H1 (cell line): ENCODE results near the gene RASD2. TPM values are rescaled to one million over a fixed set of nuclear protein-coding genes. Genes with fewer than 3 reads are reported as not detected.
A peak's percentile ranks its signal among the peaks of the same experiment; 100 is the strongest.

ENCODE experiments used
- CTCF ChIA-PET: fragments of 300-600 bp; sonication (Branson Sonifier 250); formaldehyde crosslinking; loops from one replicate; lab custom pipeline; 2021; ENCODE audit not compliant: partially characterized antibody; lab: Charles Lee
- POLR2A ChIA-PET: fragments of 300-600 bp; sonication (Branson Sonifier 250); formaldehyde crosslinking; loops from one replicate; lab custom pipeline; 2021; ENCODE audit warnings: inconsistent platforms; ENCODE audit not compliant: partially characterized antibody; lab: Charles Lee
- DNase-seq, 2 experiments: peaks; one replicate each; pipeline versions ENCODE4 v3.0.0 to v3.0.0-alpha.2; 2010 to 2022; ENCODE audit warnings: low spot score in 2 of 2, low read depth in 1 of 2, mixed read lengths in 1 of 2
- FAIRE-seq: peaks from 2 replicates; lab custom pipeline; 2011; peaks lifted over from hg19 to GRCh38; lab: Jason Lieb, UNC
- H2AFZ ChIP-seq: 2 replicates; pipeline ENCODE4 v1.8.1; 2012; ENCODE audit warnings: low read length, inconsistent platforms
- H2AK5ac ChIP-seq: 2 replicates; pipeline ENCODE4 v1.6.1; 2013; ENCODE audit warnings: low read depth, low read length
- H2BK120ac ChIP-seq: replicated peaks from 2 replicates; pipeline ENCODE3; 2013; ENCODE audit warnings: low read depth, low read length, inconsistent platforms
- H2BK12ac ChIP-seq: 2 replicates; pipeline ENCODE4 v1.6.1; 2013; ENCODE audit warnings: low read depth, low read length
- H2BK15ac ChIP-seq: 2 replicates; pipeline ENCODE4 v1.6.1; 2013; ENCODE audit warnings: low read length
- H2BK20ac ChIP-seq: 2 replicates; pipeline ENCODE4 v1.6.1; 2013; ENCODE audit warnings: low read length
- H2BK5ac ChIP-seq: 2 replicates; pipeline ENCODE4 v1.6.1; 2013; ENCODE audit warnings: low read depth, low read length
- H3K14ac ChIP-seq: 2 replicates; pipeline ENCODE4 v1.6.1; 2013; ENCODE audit warnings: inconsistent platforms; ENCODE audit not compliant: insufficient read length
- H3K18ac ChIP-seq: 2 replicates; pipeline ENCODE4 v1.6.1; 2013; ENCODE audit warnings: low read length; ENCODE audit errors: extremely low read depth
- H3K23ac ChIP-seq: 2 replicates; pipeline ENCODE4 v1.6.1; 2013; ENCODE audit warnings: inconsistent platforms; ENCODE audit not compliant: insufficient read length
- H3K23me2 ChIP-seq: 2 replicates; pipeline ENCODE4 v1.6.1; 2013; ENCODE audit warnings: low read depth, low read length
- H3K27ac ChIP-seq: 2 replicates; pipeline ENCODE4 v1.6.1; 2011; ENCODE audit warnings: low read depth, low read length, inconsistent platforms
- H3K27me3 ChIP-seq, 4 experiments: replicated peaks in 1 of 4; 1 replicate in 1 of 4; 2 replicates in 3 of 4; pipeline versions ENCODE4 v1.6.1 to v1.8.1; 2011 to 2013; ENCODE audit warnings: low read length in 3 of 4, mild to moderate bottlenecking in 3 of 4, inconsistent platforms in 2 of 4, mixed read lengths in 2 of 4, moderate library complexity in 1 of 4; ENCODE audit not compliant: control insufficient read depth in 3 of 4, insufficient read depth in 3 of 4; ENCODE audit errors: extremely low read depth in 1 of 4
- H3K36me3 ChIP-seq, 4 experiments: 2 replicates each; pipeline versions ENCODE4 v1.6.1 to v1.8.1; 2011 to 2013; ENCODE audit warnings: mild to moderate bottlenecking in 4 of 4, low read length in 3 of 4, moderate library complexity in 2 of 4, control low read depth in 1 of 4, inconsistent platforms in 1 of 4; ENCODE audit not compliant: insufficient read depth in 4 of 4, control insufficient read depth in 2 of 4
- H3K4ac ChIP-seq: replicated peaks from 2 replicates; pipeline ENCODE3; 2013; ENCODE audit warnings: low read length, low read depth, mixed read lengths, inconsistent platforms; ENCODE audit not compliant: insufficient read length
- H3K4me1 ChIP-seq, 4 experiments: replicated peaks in 1 of 4; 1 replicate in 1 of 4; 2 replicates in 3 of 4; pipeline versions ENCODE4 v1.6.1 to v1.8.1; 2011 to 2013; ENCODE audit warnings: low read length in 3 of 4, inconsistent platforms in 2 of 4, mixed read lengths in 1 of 4; ENCODE audit not compliant: insufficient read depth in 4 of 4, control insufficient read depth in 3 of 4
- H3K4me2 ChIP-seq, 2 experiments: 2 replicates each; pipeline versions ENCODE4 v1.6.1 to v1.8.1; 2011 to 2013; ENCODE audit warnings: low read depth in 2 of 2, low read length in 2 of 2, control low read depth in 1 of 2, inconsistent platforms in 1 of 2, mild to moderate bottlenecking in 1 of 2; ENCODE audit not compliant: insufficient read depth in 1 of 2
- H3K4me3 ChIP-seq, 4 experiments: fragments of 200-600, 300-600 bp in 1 of 4; sonication (generic), shearing (Covaris generic), sonication (Bioruptor Twin) in 1 of 4; 2 replicates each; pipeline versions ENCODE4 v1.5.1 to v1.8.1; 2011 to 2016; ENCODE audit warnings: low read length in 4 of 4, low read depth in 3 of 4, control low read depth in 2 of 4, inconsistent platforms in 2 of 4, mild to moderate bottlenecking in 2 of 4, mixed read lengths in 1 of 4, moderate library complexity in 1 of 4; ENCODE audit not compliant: insufficient read depth in 2 of 4; ENCODE audit errors: extremely low read depth in 1 of 4
- H3K56ac ChIP-seq: replicated peaks from 2 replicates; pipeline ENCODE3; 2013; ENCODE audit warnings: low read depth, mild to moderate bottlenecking, mixed read lengths, low read length, inconsistent platforms; ENCODE audit not compliant: insufficient read length
- H3K79me1 ChIP-seq: 2 replicates; pipeline ENCODE4 v1.6.1; 2013; ENCODE audit warnings: low read depth, low read length, control low read depth
- H3K79me2 ChIP-seq, 2 experiments: 2 replicates each; pipeline versions ENCODE4 v1.6.1 to v1.8.1; 2012 to 2013; ENCODE audit warnings: low read length in 2 of 2, mild to moderate bottlenecking in 2 of 2, inconsistent platforms in 1 of 2; ENCODE audit not compliant: insufficient read depth in 2 of 2, control insufficient read depth in 1 of 2
- H3K9ac ChIP-seq, 4 experiments: replicated peaks in 1 of 4; 1 replicate in 1 of 4; 2 replicates in 3 of 4; pipeline versions ENCODE4 v1.6.1 to v1.8.1; 2011 to 2013; ENCODE audit warnings: low read depth in 3 of 4, low read length in 3 of 4, control low read depth in 2 of 4, mild to moderate bottlenecking in 2 of 4, moderate library complexity in 2 of 4, inconsistent platforms in 1 of 4; ENCODE audit errors: extremely low read depth in 1 of 4
- H3K9me3 ChIP-seq, 2 experiments: 2 replicates each; pipeline versions ENCODE4 v1.6.1 to v1.8.1; 2012 to 2013; ENCODE audit warnings: mild to moderate bottlenecking in 2 of 2, moderate library complexity in 2 of 2, control low read depth in 1 of 2, inconsistent platforms in 1 of 2, low read depth in 1 of 2, low read length in 1 of 2, mixed read lengths in 1 of 2; ENCODE audit not compliant: insufficient read depth in 2 of 2
- H4K20me1 ChIP-seq, 2 experiments: replicated peaks in 1 of 2; 2 replicates each; pipeline versions ENCODE3 to v1.8.1; 2011 to 2013; ENCODE audit warnings: inconsistent platforms in 2 of 2, low read length in 2 of 2, mild to moderate bottlenecking in 1 of 2; ENCODE audit not compliant: insufficient read depth in 2 of 2, control insufficient read depth in 1 of 2
- H4K5ac ChIP-seq: 2 replicates; pipeline ENCODE4 v1.6.1; 2013; ENCODE audit warnings: low read length, low read depth, mixed read lengths, inconsistent platforms; ENCODE audit not compliant: insufficient read length
- H4K8ac ChIP-seq: 2 replicates; pipeline ENCODE4 v1.8.0; 2013; ENCODE audit warnings: mild to moderate bottlenecking, moderate library complexity, low read length, inconsistent platforms; ENCODE audit not compliant: insufficient read depth; ENCODE audit errors: extremely low read depth
- H4K91ac ChIP-seq: replicated peaks from 2 replicates; pipeline ENCODE3; 2013; ENCODE audit warnings: low read length, mixed read lengths, inconsistent platforms; ENCODE audit not compliant: insufficient read length
- WGBS, 2 experiments: shearing (Covaris generic) in 1 of 2; methylation state at CpG; one replicate each; pipeline versions ENCODE4 v1.1.6 to v1.1.7; 2013 to 2015; ENCODE audit warnings: low lambda C conversion rate in 2 of 2, mixed read lengths in 2 of 2, inconsistent platforms in 1 of 2, low coverage in 1 of 2, missing lambda C conversion rate in 1 of 2; ENCODE audit not compliant: insufficient replicate concordance in 2 of 2, insufficient coverage in 1 of 2, insufficient read length in 1 of 2; ENCODE audit errors: extremely low coverage in 1 of 2, missing lambda C conversion rate in 1 of 2; 5-methylcytosine and 5-hydroxymethylcytosine counted together
- polyA plus RNA-seq, 7 experiments: library from polyadenylated mRNA; depleted of rRNA in 3 of 7; stranded (reverse) in 5 of 7; unstranded in 2 of 7; fragments of >200 nt in 5 of 7; fragments of 200-250 nt in 2 of 7; gene quantifications; 1 replicate in 5 of 7; 2 replicates in 1 of 7; 4 replicates in 1 of 7; pipeline versions ENCODE4 v1.2.1 to v1.2.3, GENCODE V29; 2011 to 2013; ENCODE audit warnings: missing spikeins in 2 of 7, mixed read lengths in 2 of 7
- total RNA-seq: library from RNA; stranded (reverse); fragmentation: NEBNext Ultra II Directional; extraction: Animal tissue kit (Norgen Biotek cat#: 25700); gene quantifications from 2 replicates; pipeline ENCODE4 v1.2.1, GENCODE V29; 2021

The RASD2 gene
- total and polyA plus RNA-seq, 2 of the 8 experiments (the other 6 are each of a cell fraction or from before 2014, with no cell fraction given), result 1.9 to 5.1 TPM

DNA sequence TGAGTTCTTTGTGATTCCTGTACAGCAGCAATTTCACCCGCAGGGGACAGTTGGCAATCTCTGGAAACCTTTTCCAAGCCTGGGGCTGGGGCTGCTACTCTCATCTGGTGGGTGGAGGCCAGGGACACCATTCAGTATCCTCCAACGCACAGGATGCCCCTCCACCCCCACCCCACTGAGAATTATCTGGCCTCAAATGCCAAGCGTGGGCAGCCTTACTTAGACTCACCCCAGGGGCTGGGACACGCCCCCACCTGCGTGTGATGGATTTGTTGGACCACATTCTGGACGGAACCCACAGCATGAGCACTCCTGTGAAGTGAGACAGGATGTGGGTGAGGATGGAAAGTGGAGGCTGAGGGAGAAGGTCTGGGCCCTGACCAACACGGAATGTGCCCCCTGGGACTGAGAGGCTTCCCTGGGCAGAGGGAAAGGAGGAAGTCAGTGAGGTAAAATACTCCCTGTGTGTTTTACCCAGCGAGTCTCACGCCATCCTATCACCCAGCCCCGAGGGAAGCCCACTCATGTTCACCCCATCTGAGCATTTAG is 13.7 kb downstream of the RASD2 start:
- H4K8ac ChIP-seq, result no peak overlapping the region
- DNase-seq (no peak), FAIRE-seq (no peak)
- H3K14ac ChIP-seq, result no peak overlapping the region
- no peak overlapping the region for H3K23ac ChIP-seq
- H2AFZ ChIP-seq, result no peak overlapping the region
- WGBS, 2 experiments, result 88% methylated on average over 8 of the region's 10 CpGs; no CpG with 5 or more reads in 1 of the 2 experiments
- no peaks in the 10 kb centered on the region for H3K36me3 ChIP-seq
- H3K4me1 ChIP-seq, result peaks cover 0 to 10% (median 3%) of the 10 kb centered on the region in 4 experiments; a peak in 4 of 7 replicates
- no peak overlapping the region for H3K4me3 ChIP-seq
- ChIA-PET POLR2A (interaction anchor here (0.7 to 1.9 kb wide), 3 partner anchors 9 to 119 kb away, joined by 3 to 5 read pairs (median 3); no protein-coding TSS in a partner anchor), CTCF (interaction anchor here (1.1 to 6.2 kb wide), 3 partner anchors 12 to 28 kb away, joined by 3 to 51 read pairs (median 15); partner anchors contain the start of gene RASD2)
- H3K27ac ChIP-seq, result no peak overlapping the region
- H4K5ac ChIP-seq, result no peak overlapping the region
- H2BK15ac ChIP-seq, result 0 out of 2 replicates have a peak overlapping the region, but pooled peaks have one; percentile 61
- H3K27me3 ChIP-seq, result no peaks in the 10 kb centered on the region
- no peak overlapping the region for H2BK5ac ChIP-seq
- H2AK5ac ChIP-seq, result no peak overlapping the region
- H4K20me1 ChIP-seq, result no peaks in the 10 kb centered on the region
- H3K4me2 ChIP-seq, result no peak overlapping the region
- no peak overlapping the region for H4K91ac ChIP-seq
- H3K4ac ChIP-seq, result no peak overlapping the region
- no peaks in the 10 kb centered on the region for H3K23me2 ChIP-seq
- H3K9ac ChIP-seq, result no peak overlapping the region; a peak in 1 of 7 replicates
- no peaks in the 10 kb centered on the region for H3K9me3 ChIP-seq
- H2BK12ac ChIP-seq, result peak overlapping the region; percentile 23; the same call in 1 of the 2 replicates
- no peak overlapping the region for H2BK20ac ChIP-seq
- H3K79me2 ChIP-seq, result no peaks in the 10 kb centered on the region
- no peak overlapping the region for H3K18ac ChIP-seq
- H2BK120ac ChIP-seq, result no peak overlapping the region
- H3K79me1 ChIP-seq, result no peaks in the 10 kb centered on the region
- H3K56ac ChIP-seq, result no peak overlapping the region
